ENCODE results near the gene RPL13. TPM values are rescaled to one million over a fixed set of nuclear protein-coding genes. Genes with fewer than 3 reads are reported as not detected.

The RPL13 gene
- total and polyA plus RNA-seq, 2 of the 8 experiments (the other 6 are each of a cell fraction or from before 2014, with no cell fraction given): 2,162 to 7,384 TPM

DNA sequence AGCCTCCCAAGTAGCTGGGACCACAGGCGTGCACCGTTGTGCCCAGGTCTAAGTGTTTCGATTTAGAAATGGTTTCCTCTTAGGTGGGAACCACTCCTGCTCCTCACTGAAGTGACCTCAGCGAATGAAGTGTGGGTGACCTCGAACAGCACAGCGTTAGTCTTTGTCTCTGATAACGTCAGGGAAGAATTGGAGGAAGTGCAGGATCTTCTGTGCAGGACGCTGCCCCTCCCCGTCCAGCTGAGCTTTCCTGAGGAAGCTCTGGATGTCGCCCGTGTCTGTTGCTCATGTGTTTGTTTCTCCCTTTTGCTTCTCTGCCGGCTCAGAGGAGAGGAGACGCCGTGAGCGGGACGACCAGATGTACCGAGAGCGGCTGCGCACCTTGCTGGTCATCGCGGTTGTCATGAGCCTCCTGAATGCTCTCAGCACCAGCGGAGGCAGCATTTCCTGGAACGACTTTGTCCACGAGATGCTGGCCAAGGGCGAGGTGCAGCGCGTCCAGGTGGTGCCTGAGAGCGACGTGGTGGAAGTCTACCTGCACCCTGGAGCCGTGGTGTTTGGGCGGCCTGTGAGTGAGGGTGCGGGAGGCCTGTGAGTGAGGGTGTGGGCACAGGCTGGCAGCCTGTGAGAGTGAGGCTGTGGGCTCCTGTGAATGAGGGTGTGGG, 36.7 kb upstream of the RPL13 start:
- peaks cover 0 to 33% of the 10 kb centered on the region in 2 experiments; a peak in 2 of 4 replicates for H3K79me2 ChIP-seq (ENCODE audit: control insufficient read depth in 1 of 2, insufficient read depth in 2 of 2, low read length in 2 of 2)
- no peak for DNase-seq (ENCODE audit: low read depth in 1 of 2, low spot score in 2 of 2)
- H4K20me1 ChIP-seq (replicated peaks in 1 of 2; ENCODE audit: control insufficient read depth in 1 of 2, insufficient read depth in 2 of 2, low read length in 2 of 2): peaks cover 7 to 12% of the 10 kb centered on the region in 2 experiments
- no peak overlapping the region for H2BK15ac ChIP-seq (ENCODE audit: low read length)
- H4K5ac ChIP-seq (ENCODE audit: insufficient read length, low read depth, low read length): no peak overlapping the region
- no peak overlapping the region for H3K18ac ChIP-seq (ENCODE audit: extremely low read depth, low read length)
- H2BK12ac ChIP-seq (ENCODE audit: low read depth, low read length): no peak overlapping the region
- no peaks in the 10 kb centered on the region; a peak in 1 of 7 replicates for H3K4me1 ChIP-seq (replicated peaks in 1 of 4; ENCODE audit: control insufficient read depth in 3 of 4, insufficient read depth in 4 of 4, low read length in 3 of 4)
- no peak overlapping the region for H4K91ac ChIP-seq (replicated peaks; ENCODE audit: insufficient read length, low read length)
- peak overlapping the region; percentile 35; the same call in 1 of the 2 replicates for H2BK5ac ChIP-seq (ENCODE audit: low read depth, low read length)
- no peak overlapping the region for H3K4ac ChIP-seq (replicated peaks; ENCODE audit: insufficient read length, low read depth, low read length)
- H3K23me2 ChIP-seq (ENCODE audit: low read depth, low read length): no peaks in the 10 kb centered on the region
- no peak overlapping the region for H3K23ac ChIP-seq (ENCODE audit: insufficient read length)
- no peak overlapping the region for H3K14ac ChIP-seq (ENCODE audit: insufficient read length)
- ChIA-PET POLR2A (ENCODE audit: partially characterized antibody) (no interaction called here), CTCF (ENCODE audit: partially characterized antibody) (interaction anchor here (0.9 kb wide), 1 partner anchor 28 kb away, joined by 3 read pairs; no protein-coding TSS in a partner anchor)
- H4K8ac ChIP-seq (ENCODE audit: extremely low read depth, insufficient read depth, low read length): no peak overlapping the region
- no peaks in the 10 kb centered on the region for H3K9me3 ChIP-seq (ENCODE audit: insufficient read depth in 2 of 2, low read depth in 1 of 2, low read length in 1 of 2)
- H3K56ac ChIP-seq (replicated peaks; ENCODE audit: insufficient read length, low read depth, low read length): no peak overlapping the region
- no peak for TF ChIP-seq SIN3A (conservative IDR thresholded peaks at IDR 0.05 in 1 of 2, IDR thresholded peaks at IDR 0.05 in 1 of 2; ENCODE audit: low read depth in 1 of 2, low read length in 2 of 2)
- TF ChIP-seq YY1 (IDR thresholded peaks at IDR 0.05; ENCODE audit: low read depth, low read length): no peak
- TF ChIP-seq SIRT6 (IDR thresholded peaks at IDR 0.05; ENCODE audit: low read length): no peak
- H3K36me3 ChIP-seq (ENCODE audit: control insufficient read depth in 2 of 4, insufficient read depth in 4 of 4, low read length in 3 of 4): peaks cover 16 to 58% (median 39%) of the 10 kb centered on the region in 4 experiments
- H2AK5ac ChIP-seq (ENCODE audit: low read depth, low read length): no peak overlapping the region; the same call in 1 of the 2 replicates
- peaks cover 10% of the 10 kb centered on the region for H3K79me1 ChIP-seq (ENCODE audit: low read depth, low read length)
- no peak overlapping the region for H2BK120ac ChIP-seq (replicated peaks; ENCODE audit: low read depth, low read length)
- H2AFZ ChIP-seq (ENCODE audit: low read length): no peak overlapping the region
- no peak for FAIRE-seq
- no peak overlapping the region for H3K4me3 ChIP-seq (ENCODE audit: extremely low read depth in 1 of 4, insufficient read depth in 2 of 4, low read depth in 3 of 4, low read length in 4 of 4)
- no peaks in the 10 kb centered on the region for H3K27me3 ChIP-seq (replicated peaks in 1 of 4; ENCODE audit: control insufficient read depth in 3 of 4, extremely low read depth in 1 of 4, insufficient read depth in 3 of 4, low read length in 3 of 4)
- no peak overlapping the region for H2BK20ac ChIP-seq (ENCODE audit: low read length)
- peak overlapping the region; percentile 7; the same call in 1 of the 2 replicates for H3K27ac ChIP-seq (ENCODE audit: low read depth, low read length)
- no peak overlapping the region for H3K9ac ChIP-seq (replicated peaks in 1 of 4; ENCODE audit: extremely low read depth in 1 of 4, low read depth in 3 of 4, low read length in 3 of 4)
- 93% methylated on average over 32 of the region's 32 CpGs; no CpG with 5 or more reads in 1 of the 2 experiments for WGBS, 2 experiments (ENCODE audit: extremely low coverage in 1 of 2, insufficient coverage in 1 of 2, insufficient read length in 1 of 2, insufficient replicate concordance in 2 of 2, low coverage in 1 of 2, low lambda C conversion rate in 2 of 2, missing lambda C conversion rate in 1 of 2)
- no peak overlapping the region for H3K4me2 ChIP-seq (ENCODE audit: insufficient read depth in 1 of 2, low read depth in 2 of 2, low read length in 2 of 2)

Data from H1 (cell line).